MCF 10A (cell line): ENCODE data around the gene NUTF2. TPM values are rescaled to one million over a fixed set of nuclear protein-coding genes. Genes with fewer than 3 reads are reported as not detected.

Source experiments
- BruUV-seq: library from RNA; stranded (reverse); fragments of 400-500 nt; replicated peaks from 2 replicates; lab custom pipeline; 2021; lab: Mats Ljungman, UMichigan
- CTCF ChIA-PET: fragments of 300-600 bp; sonication (Branson Sonifier 250); formaldehyde crosslinking; extraction: SDS; loops from one replicate; lab custom pipeline; 2021; ENCODE audit warnings: antibody characterized with exemption, inconsistent platforms; lab: Yijun Ruan, JAX
- POLR2A ChIA-PET: fragments of 300-600, 350-650 bp; sonication (Branson Sonifier 250); formaldehyde crosslinking; extraction: SDS; loops from one replicate; lab custom pipeline; 2020; ENCODE audit warnings: antibody characterized with exemption, inconsistent platforms; lab: Yijun Ruan, JAX
- DNase-seq: peaks from one replicate; pipeline ENCODE4 v3.0.0-alpha.2; 2018; ENCODE audit not compliant: unreplicated experiment
- H3K27ac Mint-ChIP-seq: one replicate; pipeline ENCODE4 v1.8.0; 2022; ENCODE audit warnings: mild to moderate bottlenecking, low read depth, mixed read lengths; ENCODE audit not compliant: unreplicated experiment
- H3K27me3 Mint-ChIP-seq: one replicate; pipeline ENCODE4 v1.8.0; 2022; ENCODE audit warnings: mixed read lengths; ENCODE audit not compliant: insufficient read depth, unreplicated experiment
- H3K36me3 Mint-ChIP-seq: one replicate; pipeline ENCODE4 v1.8.0; 2022; ENCODE audit warnings: mild to moderate bottlenecking, moderate library complexity, mixed read lengths; ENCODE audit not compliant: insufficient read depth, unreplicated experiment
- H3K4me1 Mint-ChIP-seq: one replicate; pipeline ENCODE4 v1.8.0; 2022; ENCODE audit warnings: mixed read lengths; ENCODE audit not compliant: insufficient read depth, unreplicated experiment
- H3K4me3 Mint-ChIP-seq: one replicate; pipeline ENCODE4 v1.8.0; 2022; ENCODE audit warnings: mild to moderate bottlenecking, moderate library complexity, mixed read lengths; ENCODE audit not compliant: unreplicated experiment
- H3K9me3 Mint-ChIP-seq: one replicate; pipeline ENCODE4 v1.8.0; 2022; ENCODE audit warnings: mixed read lengths; ENCODE audit not compliant: unreplicated experiment
- intact Hi-C: fragments of 100-400 bp; cut with micrococcal nuclease; formaldehyde crosslinking; loops from 2 replicates; pipeline ENCODE4 v1.14.1; 2022
- total RNA-seq: library from RNA; stranded (reverse); gene quantifications from 2 replicates; pipeline ENCODE4 v1.2.3, GENCODE V29; 2022
- TF ChIP-seq, protein P1 (sequence below): fragments of 200-600 bp; IDR thresholded peaks from one replicate; pipeline ENCODE4 v1.8.0; 2022; ENCODE audit warnings: antibody characterized with exemption, mild to moderate bottlenecking; ENCODE audit not compliant: unreplicated experiment

The NUTF2 gene
- total RNA-seq, 1 experiment from 2014 or later = 133 TPM

DNA sequence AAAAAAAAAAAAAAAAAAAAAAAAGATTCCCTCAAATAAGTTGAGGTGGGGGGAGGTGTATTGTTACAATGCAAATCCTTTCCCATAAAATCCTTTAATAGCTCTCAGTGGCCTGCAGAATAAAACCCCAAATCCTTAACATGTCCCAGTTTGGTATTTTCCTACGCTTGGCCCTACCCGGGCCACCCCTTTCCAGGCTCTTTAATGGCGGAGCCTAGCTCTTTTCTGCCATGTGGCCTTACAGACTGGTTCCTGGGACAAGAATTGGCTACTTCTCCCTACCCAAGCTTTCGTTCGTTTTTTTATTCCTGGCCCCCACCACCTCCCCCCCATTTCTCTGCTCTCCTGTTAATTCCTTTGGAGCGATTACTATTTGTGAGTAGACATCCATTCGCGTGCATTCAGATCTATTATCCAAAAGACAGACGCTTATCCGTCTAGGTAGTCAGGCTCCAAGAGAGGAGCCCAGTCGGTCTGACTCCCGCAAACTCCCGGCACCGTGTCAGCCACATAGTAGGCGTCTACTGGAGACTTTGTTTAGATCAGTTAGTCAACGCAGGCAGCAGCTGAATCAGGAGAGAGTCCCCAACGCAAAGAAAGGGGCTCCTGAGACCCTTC lies 5.4 kb upstream of the NUTF2 start:
- TF ChIP-seq, protein P1, sequence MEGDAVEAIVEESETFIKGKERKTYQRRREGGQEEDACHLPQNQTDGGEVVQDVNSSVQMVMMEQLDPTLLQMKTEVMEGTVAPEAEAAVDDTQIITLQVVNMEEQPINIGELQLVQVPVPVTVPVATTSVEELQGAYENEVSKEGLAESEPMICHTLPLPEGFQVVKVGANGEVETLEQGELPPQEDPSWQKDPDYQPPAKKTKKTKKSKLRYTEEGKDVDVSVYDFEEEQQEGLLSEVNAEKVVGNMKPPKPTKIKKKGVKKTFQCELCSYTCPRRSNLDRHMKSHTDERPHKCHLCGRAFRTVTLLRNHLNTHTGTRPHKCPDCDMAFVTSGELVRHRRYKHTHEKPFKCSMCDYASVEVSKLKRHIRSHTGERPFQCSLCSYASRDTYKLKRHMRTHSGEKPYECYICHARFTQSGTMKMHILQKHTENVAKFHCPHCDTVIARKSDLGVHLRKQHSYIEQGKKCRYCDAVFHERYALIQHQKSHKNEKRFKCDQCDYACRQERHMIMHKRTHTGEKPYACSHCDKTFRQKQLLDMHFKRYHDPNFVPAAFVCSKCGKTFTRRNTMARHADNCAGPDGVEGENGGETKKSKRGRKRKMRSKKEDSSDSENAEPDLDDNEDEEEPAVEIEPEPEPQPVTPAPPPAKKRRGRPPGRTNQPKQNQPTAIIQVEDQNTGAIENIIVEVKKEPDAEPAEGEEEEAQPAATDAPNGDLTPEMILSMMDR = no peak
- ChIA-PET CTCF (interaction anchor here (0.6 to 1.7 kb wide), 17 partner anchors 9 to 279 kb away, joined by 3 to 8 read pairs (median 4); partner anchors contain the start of gene CTCF), POLR2A (interaction anchor here (0.6 to 2.1 kb wide), 4 partner anchors 19 to 94 kb away, joined by 3 to 6 read pairs (median 4); partner anchors contain the start of gene PSKH1)
- no peak for DNase-seq
- H3K4me3 Mint-ChIP-seq = peak overlapping the region; percentile 84
- no peaks in the 10 kb centered on the region for H3K27me3 Mint-ChIP-seq
- H3K36me3 Mint-ChIP-seq = peaks cover 6% of the 10 kb centered on the region
- peak overlapping the region; percentile 86 for H3K27ac Mint-ChIP-seq
- H3K4me1 Mint-ChIP-seq = peaks cover 16% of the 10 kb centered on the region
- no TSS peak for BruUV-seq
- intact Hi-C loops = loop anchor here (5.0 to 10.0 kb wide), 3 partner anchors 76 to 317 kb away; partner anchors contain the start of gene RIPOR1
- H3K9me3 Mint-ChIP-seq = no peaks in the 10 kb centered on the region

DNA sequence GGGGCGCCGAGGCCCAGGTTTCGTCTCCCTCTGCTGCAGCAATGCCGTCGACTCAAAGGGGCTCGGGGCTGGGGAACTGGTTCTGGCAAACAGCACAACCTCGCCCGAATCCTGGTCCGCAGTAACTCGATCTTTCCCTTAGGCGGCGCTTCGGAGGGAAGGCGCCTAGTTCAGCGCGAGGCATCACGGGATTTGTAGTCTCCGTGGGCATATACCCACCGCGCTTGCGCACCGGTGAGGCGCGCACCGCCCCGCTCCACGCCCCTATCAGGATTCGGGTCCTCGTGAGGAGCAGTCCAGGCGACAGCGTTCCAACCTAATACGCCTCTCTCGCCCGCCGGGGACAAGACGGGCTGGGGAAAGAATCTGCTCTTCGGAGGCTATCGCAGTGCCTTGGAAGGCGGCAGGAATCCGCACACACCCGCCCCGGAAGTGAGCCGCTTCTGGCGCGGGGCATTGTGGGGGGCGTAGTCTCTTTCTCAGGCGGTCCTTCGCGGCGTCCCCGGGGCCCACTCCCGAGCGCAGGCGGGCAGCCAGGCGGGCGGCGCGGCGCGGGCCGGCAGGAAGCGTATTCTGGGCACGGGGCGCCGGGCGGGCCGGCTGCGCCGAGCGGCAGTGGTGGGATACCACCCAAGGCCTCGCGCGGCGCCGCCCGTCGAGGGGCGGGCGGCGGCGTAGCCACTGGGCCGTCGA lies 4.8 kb upstream of the NUTF2 start, which contains the start of gene THAP11:
Gene THAP11 (plus strand): TSS at position 505 of the 693 bp plus-strand sequence. CDS start 235 bp downstream, outside the sequence.
- Mint-ChIP-seq H3K9me3 (no peaks in the 10 kb centered on the region), H3K4me1 (peaks cover 16% of the 10 kb centered on the region), H3K27ac (peak within 1 kb of the TSS; percentile 86), H3K4me3 (peak within 1 kb of the TSS; percentile 84), H3K27me3 (no peaks in the 10 kb centered on the region), H3K36me3 (peaks cover 6% of the 10 kb centered on the region)
- intact Hi-C loops = loop anchor here (5.0 to 10.0 kb wide), 3 partner anchors 75 to 317 kb away; partner anchors contain the start of gene RIPOR1
- peak; percentile 97 for DNase-seq
- TF ChIP-seq, protein P1 = peak; percentile 85
- CTCF ChIA-PET = interaction anchor here (0.6 to 1.4 kb wide), 8 partner anchors 9 to 86 kb away, joined by 3 to 6 read pairs (median 4); no protein-coding TSS in a partner anchor
- BruUV-seq = no TSS peak
- POLR2A ChIA-PET = interaction anchor here (0.6 to 2.1 kb wide), 2 partner anchors 18 to 94 kb away, joined by 4 to 6 read pairs; no protein-coding TSS in a partner anchor

DNA sequence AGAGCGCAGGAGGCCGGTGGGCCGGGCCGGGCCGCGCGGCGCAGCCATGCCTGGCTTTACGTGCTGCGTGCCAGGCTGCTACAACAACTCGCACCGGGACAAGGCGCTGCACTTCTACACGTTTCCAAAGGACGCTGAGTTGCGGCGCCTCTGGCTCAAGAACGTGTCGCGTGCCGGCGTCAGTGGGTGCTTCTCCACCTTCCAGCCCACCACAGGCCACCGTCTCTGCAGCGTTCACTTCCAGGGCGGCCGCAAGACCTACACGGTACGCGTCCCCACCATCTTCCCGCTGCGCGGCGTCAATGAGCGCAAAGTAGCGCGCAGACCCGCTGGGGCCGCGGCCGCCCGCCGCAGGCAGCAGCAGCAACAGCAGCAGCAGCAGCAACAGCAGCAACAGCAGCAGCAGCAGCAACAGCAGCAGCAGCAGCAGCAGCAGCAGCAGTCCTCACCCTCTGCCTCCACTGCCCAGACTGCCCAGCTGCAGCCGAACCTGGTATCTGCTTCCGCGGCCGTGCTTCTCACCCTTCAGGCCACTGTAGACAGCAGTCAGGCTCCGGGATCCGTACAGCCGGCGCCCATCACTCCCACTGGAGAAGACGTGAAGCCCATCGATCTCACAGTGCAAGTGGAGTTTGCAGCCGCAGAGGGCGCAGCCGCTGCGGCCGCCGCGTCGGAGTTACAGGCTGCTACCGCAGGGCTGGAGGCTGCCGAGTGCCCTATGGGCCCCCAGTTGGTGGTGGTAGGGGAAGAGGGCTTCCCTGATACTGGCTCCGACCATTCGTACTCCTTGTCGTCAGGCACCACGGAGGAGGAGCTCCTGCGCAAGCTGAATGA lies 4.0 kb upstream of the NUTF2 start:
- CTCF ChIA-PET = interaction anchor here (0.7 to 4.2 kb wide), 10 partner anchors 9 to 85 kb away, joined by 3 to 45 read pairs (median 4); no protein-coding TSS in a partner anchor
- Mint-ChIP-seq H3K27me3 (no peaks in the 10 kb centered on the region), H3K4me1 (peaks cover 16% of the 10 kb centered on the region), H3K9me3 (no peaks in the 10 kb centered on the region), H3K4me3 (peak overlapping the region; percentile 84), H3K27ac (peak overlapping the region; percentile 86), H3K36me3 (peaks cover 6% of the 10 kb centered on the region)
- no TSS peak for BruUV-seq
- POLR2A ChIA-PET = interaction anchor here (0.7 to 8.4 kb wide), 5 partner anchors 18 to 93 kb away, joined by 3 to 141 read pairs (median 6); partner anchors contain the start of gene PSKH1
- TF ChIP-seq, protein P1 = no peak
- DNase-seq = peak; percentile 37
- intact Hi-C loops = loop anchor here (5.0 to 10.0 kb wide), 3 partner anchors 75 to 318 kb away; partner anchors contain the start of gene RIPOR1
